Measurements from ENCODE around the gene ADGRV1.

DNA sequence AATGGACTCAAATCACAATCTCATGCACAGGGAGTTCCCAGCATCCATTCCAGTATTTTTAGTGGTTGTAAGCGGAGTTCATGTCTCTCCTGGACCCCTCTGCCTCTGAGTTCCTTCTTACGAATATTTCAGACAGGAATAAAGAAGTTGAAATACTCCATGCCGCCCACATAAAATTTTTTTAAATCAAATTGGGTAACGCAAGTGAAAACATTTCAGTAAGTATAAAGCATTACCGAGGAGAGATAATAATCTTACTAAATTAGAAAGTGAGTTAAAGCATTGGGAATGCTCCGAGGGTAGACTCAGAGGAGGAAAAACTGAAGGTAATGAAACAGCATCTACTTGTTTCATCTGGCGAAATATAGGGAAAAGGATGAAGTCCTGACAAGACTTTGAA is 506.9 kb downstream of the ADGRV1 start:
- no peak for TF ChIP-seq GABPA (IDR thresholded peaks at IDR 0.05; ENCODE audit: low read depth)
- TF ChIP-seq, protein P1, sequence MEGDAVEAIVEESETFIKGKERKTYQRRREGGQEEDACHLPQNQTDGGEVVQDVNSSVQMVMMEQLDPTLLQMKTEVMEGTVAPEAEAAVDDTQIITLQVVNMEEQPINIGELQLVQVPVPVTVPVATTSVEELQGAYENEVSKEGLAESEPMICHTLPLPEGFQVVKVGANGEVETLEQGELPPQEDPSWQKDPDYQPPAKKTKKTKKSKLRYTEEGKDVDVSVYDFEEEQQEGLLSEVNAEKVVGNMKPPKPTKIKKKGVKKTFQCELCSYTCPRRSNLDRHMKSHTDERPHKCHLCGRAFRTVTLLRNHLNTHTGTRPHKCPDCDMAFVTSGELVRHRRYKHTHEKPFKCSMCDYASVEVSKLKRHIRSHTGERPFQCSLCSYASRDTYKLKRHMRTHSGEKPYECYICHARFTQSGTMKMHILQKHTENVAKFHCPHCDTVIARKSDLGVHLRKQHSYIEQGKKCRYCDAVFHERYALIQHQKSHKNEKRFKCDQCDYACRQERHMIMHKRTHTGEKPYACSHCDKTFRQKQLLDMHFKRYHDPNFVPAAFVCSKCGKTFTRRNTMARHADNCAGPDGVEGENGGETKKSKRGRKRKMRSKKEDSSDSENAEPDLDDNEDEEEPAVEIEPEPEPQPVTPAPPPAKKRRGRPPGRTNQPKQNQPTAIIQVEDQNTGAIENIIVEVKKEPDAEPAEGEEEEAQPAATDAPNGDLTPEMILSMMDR (IDR thresholded peaks at IDR 0.05; ENCODE audit: insufficient read depth, low read length), result no peak
- no peak for TF ChIP-seq POLR2AphosphoS5 (IDR thresholded peaks at IDR 0.05; ENCODE audit: low read depth)
- no peak for TF ChIP-seq SPI1 (IDR thresholded peaks at IDR 0.05; ENCODE audit: borderline replicate concordance, low read depth)
- TF ChIP-seq, protein P2, sequence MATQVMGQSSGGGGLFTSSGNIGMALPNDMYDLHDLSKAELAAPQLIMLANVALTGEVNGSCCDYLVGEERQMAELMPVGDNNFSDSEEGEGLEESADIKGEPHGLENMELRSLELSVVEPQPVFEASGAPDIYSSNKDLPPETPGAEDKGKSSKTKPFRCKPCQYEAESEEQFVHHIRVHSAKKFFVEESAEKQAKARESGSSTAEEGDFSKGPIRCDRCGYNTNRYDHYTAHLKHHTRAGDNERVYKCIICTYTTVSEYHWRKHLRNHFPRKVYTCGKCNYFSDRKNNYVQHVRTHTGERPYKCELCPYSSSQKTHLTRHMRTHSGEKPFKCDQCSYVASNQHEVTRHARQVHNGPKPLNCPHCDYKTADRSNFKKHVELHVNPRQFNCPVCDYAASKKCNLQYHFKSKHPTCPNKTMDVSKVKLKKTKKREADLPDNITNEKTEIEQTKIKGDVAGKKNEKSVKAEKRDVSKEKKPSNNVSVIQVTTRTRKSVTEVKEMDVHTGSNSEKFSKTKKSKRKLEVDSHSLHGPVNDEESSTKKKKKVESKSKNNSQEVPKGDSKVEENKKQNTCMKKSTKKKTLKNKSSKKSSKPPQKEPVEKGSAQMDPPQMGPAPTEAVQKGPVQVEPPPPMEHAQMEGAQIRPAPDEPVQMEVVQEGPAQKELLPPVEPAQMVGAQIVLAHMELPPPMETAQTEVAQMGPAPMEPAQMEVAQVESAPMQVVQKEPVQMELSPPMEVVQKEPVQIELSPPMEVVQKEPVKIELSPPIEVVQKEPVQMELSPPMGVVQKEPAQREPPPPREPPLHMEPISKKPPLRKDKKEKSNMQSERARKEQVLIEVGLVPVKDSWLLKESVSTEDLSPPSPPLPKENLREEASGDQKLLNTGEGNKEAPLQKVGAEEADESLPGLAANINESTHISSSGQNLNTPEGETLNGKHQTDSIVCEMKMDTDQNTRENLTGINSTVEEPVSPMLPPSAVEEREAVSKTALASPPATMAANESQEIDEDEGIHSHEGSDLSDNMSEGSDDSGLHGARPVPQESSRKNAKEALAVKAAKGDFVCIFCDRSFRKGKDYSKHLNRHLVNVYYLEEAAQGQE (IDR thresholded peaks at IDR 0.05; ENCODE audit: insufficient replicate concordance, low read depth), result no peak

All from HL-60 (cell line).